H1 (cell line): ENCODE results near the gene FKBP5. TPM values are rescaled to one million over a fixed set of nuclear protein-coding genes. Genes with fewer than 3 reads are reported as not detected.

Experiments used
- CTCF ChIA-PET: fragments of 300-600 bp; sonication (Branson Sonifier 250); formaldehyde crosslinking; loops from one replicate; lab custom pipeline; 2021; ENCODE audit not compliant: partially characterized antibody; lab: Charles Lee
- POLR2A ChIA-PET: fragments of 300-600 bp; sonication (Branson Sonifier 250); formaldehyde crosslinking; loops from one replicate; lab custom pipeline; 2021; ENCODE audit warnings: inconsistent platforms; ENCODE audit not compliant: partially characterized antibody; lab: Charles Lee
- DNase-seq, 2 experiments: peaks; one replicate each; pipeline versions ENCODE4 v3.0.0 to v3.0.0-alpha.2; 2010 to 2022; ENCODE audit warnings: low spot score in 2 of 2, low read depth in 1 of 2, mixed read lengths in 1 of 2
- FAIRE-seq: peaks from 2 replicates; lab custom pipeline; 2011; peaks lifted over from hg19 to GRCh38; lab: Jason Lieb, UNC
- H2AFZ ChIP-seq: 2 replicates; pipeline ENCODE4 v1.8.1; 2012; ENCODE audit warnings: low read length, inconsistent platforms
- H2AK5ac ChIP-seq: 2 replicates; pipeline ENCODE4 v1.6.1; 2013; ENCODE audit warnings: low read depth, low read length
- H2BK120ac ChIP-seq: replicated peaks from 2 replicates; pipeline ENCODE3; 2013; ENCODE audit warnings: low read depth, low read length, inconsistent platforms
- H2BK12ac ChIP-seq: 2 replicates; pipeline ENCODE4 v1.6.1; 2013; ENCODE audit warnings: low read depth, low read length
- H2BK15ac ChIP-seq: 2 replicates; pipeline ENCODE4 v1.6.1; 2013; ENCODE audit warnings: low read length
- H2BK20ac ChIP-seq: 2 replicates; pipeline ENCODE4 v1.6.1; 2013; ENCODE audit warnings: low read length
- H2BK5ac ChIP-seq: 2 replicates; pipeline ENCODE4 v1.6.1; 2013; ENCODE audit warnings: low read depth, low read length
- H3K14ac ChIP-seq: 2 replicates; pipeline ENCODE4 v1.6.1; 2013; ENCODE audit warnings: inconsistent platforms; ENCODE audit not compliant: insufficient read length
- H3K18ac ChIP-seq: 2 replicates; pipeline ENCODE4 v1.6.1; 2013; ENCODE audit warnings: low read length; ENCODE audit errors: extremely low read depth
- H3K23ac ChIP-seq: 2 replicates; pipeline ENCODE4 v1.6.1; 2013; ENCODE audit warnings: inconsistent platforms; ENCODE audit not compliant: insufficient read length
- H3K23me2 ChIP-seq: 2 replicates; pipeline ENCODE4 v1.6.1; 2013; ENCODE audit warnings: low read depth, low read length
- H3K27ac ChIP-seq: 2 replicates; pipeline ENCODE4 v1.6.1; 2011; ENCODE audit warnings: low read depth, low read length, inconsistent platforms
- H3K27me3 ChIP-seq, 4 experiments: replicated peaks in 1 of 4; 1 replicate in 1 of 4; 2 replicates in 3 of 4; pipeline versions ENCODE4 v1.6.1 to v1.8.1; 2011 to 2013; ENCODE audit warnings: low read length in 3 of 4, mild to moderate bottlenecking in 3 of 4, inconsistent platforms in 2 of 4, mixed read lengths in 2 of 4, moderate library complexity in 1 of 4; ENCODE audit not compliant: control insufficient read depth in 3 of 4, insufficient read depth in 3 of 4; ENCODE audit errors: extremely low read depth in 1 of 4
- H3K36me3 ChIP-seq, 4 experiments: 2 replicates each; pipeline versions ENCODE4 v1.6.1 to v1.8.1; 2011 to 2013; ENCODE audit warnings: mild to moderate bottlenecking in 4 of 4, low read length in 3 of 4, moderate library complexity in 2 of 4, control low read depth in 1 of 4, inconsistent platforms in 1 of 4; ENCODE audit not compliant: insufficient read depth in 4 of 4, control insufficient read depth in 2 of 4
- H3K4ac ChIP-seq: replicated peaks from 2 replicates; pipeline ENCODE3; 2013; ENCODE audit warnings: low read length, low read depth, mixed read lengths, inconsistent platforms; ENCODE audit not compliant: insufficient read length
- H3K4me1 ChIP-seq, 4 experiments: replicated peaks in 1 of 4; 1 replicate in 1 of 4; 2 replicates in 3 of 4; pipeline versions ENCODE4 v1.6.1 to v1.8.1; 2011 to 2013; ENCODE audit warnings: low read length in 3 of 4, inconsistent platforms in 2 of 4, mixed read lengths in 1 of 4; ENCODE audit not compliant: insufficient read depth in 4 of 4, control insufficient read depth in 3 of 4
- H3K4me2 ChIP-seq, 2 experiments: 2 replicates each; pipeline versions ENCODE4 v1.6.1 to v1.8.1; 2011 to 2013; ENCODE audit warnings: low read depth in 2 of 2, low read length in 2 of 2, control low read depth in 1 of 2, inconsistent platforms in 1 of 2, mild to moderate bottlenecking in 1 of 2; ENCODE audit not compliant: insufficient read depth in 1 of 2
- H3K4me3 ChIP-seq, 4 experiments: fragments of 200-600, 300-600 bp in 1 of 4; sonication (generic), shearing (Covaris generic), sonication (Bioruptor Twin) in 1 of 4; 2 replicates each; pipeline versions ENCODE4 v1.5.1 to v1.8.1; 2011 to 2016; ENCODE audit warnings: low read length in 4 of 4, low read depth in 3 of 4, control low read depth in 2 of 4, inconsistent platforms in 2 of 4, mild to moderate bottlenecking in 2 of 4, mixed read lengths in 1 of 4, moderate library complexity in 1 of 4; ENCODE audit not compliant: insufficient read depth in 2 of 4; ENCODE audit errors: extremely low read depth in 1 of 4
- H3K56ac ChIP-seq: replicated peaks from 2 replicates; pipeline ENCODE3; 2013; ENCODE audit warnings: low read depth, mild to moderate bottlenecking, mixed read lengths, low read length, inconsistent platforms; ENCODE audit not compliant: insufficient read length
- H3K79me1 ChIP-seq: 2 replicates; pipeline ENCODE4 v1.6.1; 2013; ENCODE audit warnings: low read depth, low read length, control low read depth
- H3K79me2 ChIP-seq, 2 experiments: 2 replicates each; pipeline versions ENCODE4 v1.6.1 to v1.8.1; 2012 to 2013; ENCODE audit warnings: low read length in 2 of 2, mild to moderate bottlenecking in 2 of 2, inconsistent platforms in 1 of 2; ENCODE audit not compliant: insufficient read depth in 2 of 2, control insufficient read depth in 1 of 2
- H3K9ac ChIP-seq, 4 experiments: replicated peaks in 1 of 4; 1 replicate in 1 of 4; 2 replicates in 3 of 4; pipeline versions ENCODE4 v1.6.1 to v1.8.1; 2011 to 2013; ENCODE audit warnings: low read depth in 3 of 4, low read length in 3 of 4, control low read depth in 2 of 4, mild to moderate bottlenecking in 2 of 4, moderate library complexity in 2 of 4, inconsistent platforms in 1 of 4; ENCODE audit errors: extremely low read depth in 1 of 4
- H3K9me3 ChIP-seq, 2 experiments: 2 replicates each; pipeline versions ENCODE4 v1.6.1 to v1.8.1; 2012 to 2013; ENCODE audit warnings: mild to moderate bottlenecking in 2 of 2, moderate library complexity in 2 of 2, control low read depth in 1 of 2, inconsistent platforms in 1 of 2, low read depth in 1 of 2, low read length in 1 of 2, mixed read lengths in 1 of 2; ENCODE audit not compliant: insufficient read depth in 2 of 2
- H4K20me1 ChIP-seq, 2 experiments: replicated peaks in 1 of 2; 2 replicates each; pipeline versions ENCODE3 to v1.8.1; 2011 to 2013; ENCODE audit warnings: inconsistent platforms in 2 of 2, low read length in 2 of 2, mild to moderate bottlenecking in 1 of 2; ENCODE audit not compliant: insufficient read depth in 2 of 2, control insufficient read depth in 1 of 2
- H4K5ac ChIP-seq: 2 replicates; pipeline ENCODE4 v1.6.1; 2013; ENCODE audit warnings: low read length, low read depth, mixed read lengths, inconsistent platforms; ENCODE audit not compliant: insufficient read length
- H4K8ac ChIP-seq: 2 replicates; pipeline ENCODE4 v1.8.0; 2013; ENCODE audit warnings: mild to moderate bottlenecking, moderate library complexity, low read length, inconsistent platforms; ENCODE audit not compliant: insufficient read depth; ENCODE audit errors: extremely low read depth
- H4K91ac ChIP-seq: replicated peaks from 2 replicates; pipeline ENCODE3; 2013; ENCODE audit warnings: low read length, mixed read lengths, inconsistent platforms; ENCODE audit not compliant: insufficient read length
- BACH1 ChIP-seq: IDR thresholded peaks from 2 replicates; pipeline ENCODE4 v1.6.1; 2012; ENCODE audit warnings: low read length, improper control_type of control experiment
- EGR1 ChIP-seq: IDR thresholded peaks from 2 replicates; pipeline ENCODE4 v1.6.1; 2011; ENCODE audit warnings: low read depth, low read length, borderline replicate concordance
- POLR2AphosphoS5 ChIP-seq: IDR thresholded peaks from 2 replicates; pipeline ENCODE4 v1.6.1; 2011; ENCODE audit warnings: low read depth, low read length
- RBBP5 ChIP-seq: IDR thresholded peaks from 2 replicates; pipeline ENCODE4 v1.7.1; 2012; ENCODE audit warnings: low read depth, mild to moderate bottlenecking, inconsistent platforms, low read length, moderate library complexity, borderline replicate concordance
- SIRT6 ChIP-seq: IDR thresholded peaks from one replicate; pipeline ENCODE4 v1.7.1; 2012; ENCODE audit warnings: low read length, inconsistent platforms
- SP1 ChIP-seq: IDR thresholded peaks from 2 replicates; pipeline ENCODE4 v1.6.1; 2011; ENCODE audit warnings: low read depth, low read length
- WGBS, 2 experiments: shearing (Covaris generic) in 1 of 2; methylation state at CpG; one replicate each; pipeline versions ENCODE4 v1.1.6 to v1.1.7; 2013 to 2015; ENCODE audit warnings: low lambda C conversion rate in 2 of 2, mixed read lengths in 2 of 2, inconsistent platforms in 1 of 2, low coverage in 1 of 2, missing lambda C conversion rate in 1 of 2; ENCODE audit not compliant: insufficient replicate concordance in 2 of 2, insufficient coverage in 1 of 2, insufficient read length in 1 of 2; ENCODE audit errors: extremely low coverage in 1 of 2, missing lambda C conversion rate in 1 of 2; 5-methylcytosine and 5-hydroxymethylcytosine counted together
- polyA plus RNA-seq, 7 experiments: library from polyadenylated mRNA; depleted of rRNA in 3 of 7; stranded (reverse) in 5 of 7; unstranded in 2 of 7; fragments of >200 nt in 5 of 7; fragments of 200-250 nt in 2 of 7; gene quantifications; 1 replicate in 5 of 7; 2 replicates in 1 of 7; 4 replicates in 1 of 7; pipeline versions ENCODE4 v1.2.1 to v1.2.3, GENCODE V29; 2011 to 2013; ENCODE audit warnings: missing spikeins in 2 of 7, mixed read lengths in 2 of 7
- total RNA-seq: library from RNA; stranded (reverse); fragmentation: NEBNext Ultra II Directional; extraction: Animal tissue kit (Norgen Biotek cat#: 25700); gene quantifications from 2 replicates; pipeline ENCODE4 v1.2.1, GENCODE V29; 2021

The FKBP5 gene
- total and polyA plus RNA-seq, 2 of the 8 experiments (the other 6 are each of a cell fraction or from before 2014, with no cell fraction given): 14.3 to 40.4 TPM

DNA sequence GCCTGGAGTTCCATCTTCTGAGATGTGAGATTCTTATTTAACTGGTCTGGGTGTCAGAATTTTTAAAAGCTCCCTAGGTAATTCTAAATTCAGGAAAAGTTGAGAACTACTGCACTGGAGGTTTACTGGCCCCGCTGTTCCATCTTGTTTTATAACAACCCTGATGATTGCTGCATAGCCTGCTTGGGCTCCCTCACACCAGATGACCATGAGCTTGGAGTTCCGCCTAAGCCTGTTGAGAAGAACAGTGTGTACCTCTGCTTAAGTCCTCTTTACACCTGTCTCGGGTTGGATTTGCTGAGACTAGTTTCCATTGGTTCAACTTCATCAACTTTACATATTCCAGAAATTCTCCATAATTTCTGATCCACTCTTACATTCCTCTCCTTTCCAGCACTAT, 77.9 kb downstream of the FKBP5 start:
- Histone ChIP-seq H3K4ac (no peak overlapping the region), H2BK15ac (no peak overlapping the region), H3K14ac (no peak overlapping the region), H4K5ac (no peak overlapping the region), H4K8ac (no peak overlapping the region), H3K9ac (no peak overlapping the region), H2AK5ac (no peak overlapping the region), H3K23ac (no peak overlapping the region), H3K4me3 (no peak overlapping the region), H3K36me3 (0 out of 8 replicates have a peak, but pooled peaks cover 0 to 2% (median 0%) of the 10 kb centered on the region in 4 experiments), H3K9me3 (no peaks in the 10 kb centered on the region), H2BK5ac (no peak overlapping the region), H2BK12ac (no peak overlapping the region), H3K23me2 (no peaks in the 10 kb centered on the region), H3K79me1 (no peaks in the 10 kb centered on the region; the same call in 1 of the 2 replicates), H2AFZ (no peak overlapping the region), H3K4me1 (no peaks in the 10 kb centered on the region; a peak in 1 of 7 replicates), H4K91ac (no peak overlapping the region), H3K79me2 (no peaks in the 10 kb centered on the region), H2BK20ac (no peak overlapping the region), H3K27ac (no peak overlapping the region), H3K4me2 (no peak overlapping the region), H3K27me3 (no peaks in the 10 kb centered on the region), H3K56ac (no peak overlapping the region), H2BK120ac (no peak overlapping the region), H3K18ac (no peak overlapping the region), H4K20me1 (no peaks in the 10 kb centered on the region)
- no peak for FAIRE-seq
- ChIA-PET POLR2A (interaction anchor here (0.6 to 1.6 kb wide), 5 partner anchors 8 to 121 kb away, joined by 3 to 4 read pairs (median 3); no protein-coding TSS in a partner anchor), CTCF (interaction anchor here (0.8 to 2.9 kb wide), 3 partner anchors 13 to 102 kb away, joined by 3 to 14 read pairs (median 7); no protein-coding TSS in a partner anchor)
- 92% methylated on average over 3 of the region's 3 CpGs; no CpG with 5 or more reads in 1 of the 2 experiments for WGBS, 2 experiments
- DNase-seq: no peak
- no peak for TF ChIP-seq POLR2AphosphoS5
- TF ChIP-seq RBBP5: no peak
- TF ChIP-seq BACH1: no peak
- TF ChIP-seq EGR1: no peak
- TF ChIP-seq SIRT6: no peak
- no peak for TF ChIP-seq SP1
